NCI-H2196 (cell line): ENCODE measurements around the gene TRMT1.

Source experiments
- DNase-seq: peaks from one replicate; lab custom pipeline; 2025; ENCODE audit not compliant: unreplicated experiment; lab: John Stamatoyannopoulos, UW

Gene TRMT1

GRCh38 chr19:13092606-13093235 is 23.8 kb downstream of the TRMT1 start:
- no peak for DNase-seq

GRCh38 chr19:13092158-13092543 is 24.4 kb downstream of the TRMT1 start:
- no peak for DNase-seq

GRCh38 chr19:13091400-13092157 is 25.0 kb downstream of the TRMT1 start:
- no peak for DNase-seq

GRCh38 chr19:13090511-13091231 is 25.9 kb downstream of the TRMT1 start:
- no peak for DNase-seq

GRCh38 chr19:13089857-13090507 is 26.6 kb downstream of the TRMT1 start:
- no peak for DNase-seq

- DNase-seq, result no peak
Measured at GRCh38 chr19:13089139-13089856, 27.2 kb downstream of the TRMT1 start.

GRCh38 chr19:13087795-13088537 is 28.6 kb downstream of the TRMT1 start:
- no peak for DNase-seq

- no peak for DNase-seq
Measured at GRCh38 chr19:13087295-13087694, 29.2 kb downstream of the TRMT1 start.

GRCh38 chr19:13086341-13086740 is 30.2 kb downstream of the TRMT1 start:
- DNase-seq, result no peak

GRCh38 chr19:13085666-13086065 is 30.9 kb downstream of the TRMT1 start:
- no peak for DNase-seq

- DNase-seq, result no peak
Measured at GRCh38 chr19:13083627-13084026, 32.9 kb downstream of the TRMT1 start.

- DNase-seq, result no peak
Measured at GRCh38 chr19:13083008-13083404, 33.5 kb downstream of the TRMT1 start.

GRCh38 chr19:13082192-13083007 is 34.1 kb downstream of the TRMT1 start:
- no peak for DNase-seq

GRCh38 chr19:13079542-13079986 is 37.0 kb downstream of the TRMT1 start:
- peak; percentile 35 for DNase-seq

- peak; percentile 42 for DNase-seq
Measured at GRCh38 chr19:13078897-13079541, 37.5 kb downstream of the TRMT1 start.

- DNase-seq, result no peak
Measured at GRCh38 chr19:13078381-13078780, 38.2 kb downstream of the TRMT1 start.

GRCh38 chr19:13077240-13077639 is 39.3 kb downstream of the TRMT1 start:
- no peak for DNase-seq

GRCh38 chr19:13076787-13077186 is 39.8 kb downstream of the TRMT1 start:
- DNase-seq, result no peak

GRCh38 chr19:13076320-13076719 is 40.2 kb downstream of the TRMT1 start:
- DNase-seq, result no peak
